ENCODE measurements around the gene ARPC4.

GRCh38 chr3:9809239-9809614 lies 16.3 kb downstream of the ARPC4 start:
- no peak for TF ChIP-seq CTCF (IDR thresholded peaks at IDR 0.05)
- TF ChIP-seq POLR2AphosphoS5 (IDR thresholded peaks at IDR 0.05): no peak
- TF ChIP-seq POLR2A (IDR thresholded peaks at IDR 0.05): no peak
- TF ChIP-seq EP300 (IDR thresholded peaks at IDR 0.05): no peak

All from upper lobe of left lung (tissue), 4 donors.